HL-60 (cell line): ENCODE measurements around the gene AS3MT.
"Not testable (repeated sequence)": the region's sequence is repeated elsewhere in the genome, so short reads cannot be mapped to it uniquely, and the experiment has no call there.

Experiments used
- DNase-seq, 2 experiments: peaks; one replicate each; pipeline ENCODE4 v3.0.0-alpha.2; 2010 to 2020; ENCODE audit warnings: low read depth in 1 of 2, low spot score in 1 of 2
- H3K27ac ChIP-seq: fragments of 250-450 bp; sonication (Bioruptor Pico); replicated peaks from 2 replicates; pipeline ENCODE4 v1.5.1; 2020; ENCODE audit warnings: mild to moderate bottlenecking, moderate library complexity
- H3K27me3 ChIP-seq: fragments of 250-450 bp; sonication (Bioruptor Pico); 2 replicates; pipeline ENCODE4 v1.5.1; 2021; ENCODE audit warnings: mild to moderate bottlenecking, moderate library complexity; ENCODE audit not compliant: insufficient read depth, poor library complexity, severe bottlenecking
- H3K4me3 ChIP-seq: replicated peaks from 2 replicates; pipeline ENCODE4 v1.5.1; 2011; ENCODE audit warnings: mild to moderate bottlenecking, control low read depth, low read length; ENCODE audit not compliant: insufficient read depth
- GABPA ChIP-seq: IDR thresholded peaks from 2 replicates; pipeline ENCODE4 v1.6.1; 2012; ENCODE audit warnings: low read depth
- POLR2AphosphoS5 ChIP-seq: IDR thresholded peaks from 2 replicates; pipeline ENCODE4 v1.6.1; 2012; ENCODE audit warnings: low read depth
- SPI1 ChIP-seq: IDR thresholded peaks from 2 replicates; pipeline ENCODE4 v1.6.1; 2012; ENCODE audit warnings: low read depth, mild to moderate bottlenecking, borderline replicate concordance
- TF ChIP-seq, protein P1 (sequence below): IDR thresholded peaks from 2 replicates; pipeline ENCODE4 v1.6.1; 2012; ENCODE audit warnings: low read depth; ENCODE audit not compliant: insufficient replicate concordance
- TF ChIP-seq, protein P2 (sequence below): IDR thresholded peaks from one replicate; pipeline ENCODE4 v1.5.1; 2011; ENCODE audit warnings: low read length, control low read depth, inconsistent platforms; ENCODE audit not compliant: insufficient read depth

The AS3MT gene

GRCh38 chr10:102835007-102835482 lies 34.2 kb upstream of the AS3MT start:
- peak; percentile 62 to 72 for DNase-seq
- H3K27ac ChIP-seq: no peak overlapping the region
- H3K27me3 ChIP-seq: no peaks in the 10 kb centered on the region
- H3K4me3 ChIP-seq: no peak overlapping the region
- TF ChIP-seq SPI1 (no peak), POLR2AphosphoS5 (no peak), GABPA (no peak)
- TF ChIP-seq, protein P1, sequence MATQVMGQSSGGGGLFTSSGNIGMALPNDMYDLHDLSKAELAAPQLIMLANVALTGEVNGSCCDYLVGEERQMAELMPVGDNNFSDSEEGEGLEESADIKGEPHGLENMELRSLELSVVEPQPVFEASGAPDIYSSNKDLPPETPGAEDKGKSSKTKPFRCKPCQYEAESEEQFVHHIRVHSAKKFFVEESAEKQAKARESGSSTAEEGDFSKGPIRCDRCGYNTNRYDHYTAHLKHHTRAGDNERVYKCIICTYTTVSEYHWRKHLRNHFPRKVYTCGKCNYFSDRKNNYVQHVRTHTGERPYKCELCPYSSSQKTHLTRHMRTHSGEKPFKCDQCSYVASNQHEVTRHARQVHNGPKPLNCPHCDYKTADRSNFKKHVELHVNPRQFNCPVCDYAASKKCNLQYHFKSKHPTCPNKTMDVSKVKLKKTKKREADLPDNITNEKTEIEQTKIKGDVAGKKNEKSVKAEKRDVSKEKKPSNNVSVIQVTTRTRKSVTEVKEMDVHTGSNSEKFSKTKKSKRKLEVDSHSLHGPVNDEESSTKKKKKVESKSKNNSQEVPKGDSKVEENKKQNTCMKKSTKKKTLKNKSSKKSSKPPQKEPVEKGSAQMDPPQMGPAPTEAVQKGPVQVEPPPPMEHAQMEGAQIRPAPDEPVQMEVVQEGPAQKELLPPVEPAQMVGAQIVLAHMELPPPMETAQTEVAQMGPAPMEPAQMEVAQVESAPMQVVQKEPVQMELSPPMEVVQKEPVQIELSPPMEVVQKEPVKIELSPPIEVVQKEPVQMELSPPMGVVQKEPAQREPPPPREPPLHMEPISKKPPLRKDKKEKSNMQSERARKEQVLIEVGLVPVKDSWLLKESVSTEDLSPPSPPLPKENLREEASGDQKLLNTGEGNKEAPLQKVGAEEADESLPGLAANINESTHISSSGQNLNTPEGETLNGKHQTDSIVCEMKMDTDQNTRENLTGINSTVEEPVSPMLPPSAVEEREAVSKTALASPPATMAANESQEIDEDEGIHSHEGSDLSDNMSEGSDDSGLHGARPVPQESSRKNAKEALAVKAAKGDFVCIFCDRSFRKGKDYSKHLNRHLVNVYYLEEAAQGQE: no peak
- TF ChIP-seq, protein P2, sequence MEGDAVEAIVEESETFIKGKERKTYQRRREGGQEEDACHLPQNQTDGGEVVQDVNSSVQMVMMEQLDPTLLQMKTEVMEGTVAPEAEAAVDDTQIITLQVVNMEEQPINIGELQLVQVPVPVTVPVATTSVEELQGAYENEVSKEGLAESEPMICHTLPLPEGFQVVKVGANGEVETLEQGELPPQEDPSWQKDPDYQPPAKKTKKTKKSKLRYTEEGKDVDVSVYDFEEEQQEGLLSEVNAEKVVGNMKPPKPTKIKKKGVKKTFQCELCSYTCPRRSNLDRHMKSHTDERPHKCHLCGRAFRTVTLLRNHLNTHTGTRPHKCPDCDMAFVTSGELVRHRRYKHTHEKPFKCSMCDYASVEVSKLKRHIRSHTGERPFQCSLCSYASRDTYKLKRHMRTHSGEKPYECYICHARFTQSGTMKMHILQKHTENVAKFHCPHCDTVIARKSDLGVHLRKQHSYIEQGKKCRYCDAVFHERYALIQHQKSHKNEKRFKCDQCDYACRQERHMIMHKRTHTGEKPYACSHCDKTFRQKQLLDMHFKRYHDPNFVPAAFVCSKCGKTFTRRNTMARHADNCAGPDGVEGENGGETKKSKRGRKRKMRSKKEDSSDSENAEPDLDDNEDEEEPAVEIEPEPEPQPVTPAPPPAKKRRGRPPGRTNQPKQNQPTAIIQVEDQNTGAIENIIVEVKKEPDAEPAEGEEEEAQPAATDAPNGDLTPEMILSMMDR: peak; percentile 91

- DNase-seq: no peak
- TF ChIP-seq, protein P2: no peak
- no peak for TF ChIP-seq SPI1
- TF ChIP-seq POLR2AphosphoS5: no peak
- TF ChIP-seq, protein P1: no peak
- TF ChIP-seq GABPA: no peak
- no peak within 1 kb of the TSS for H3K27ac ChIP-seq
- H3K27me3 ChIP-seq: no peaks in the 10 kb centered on the region
- no peak within 1 kb of the TSS for H3K4me3 ChIP-seq
Measured at GRCh38 chr10:102837230-102837721, 32.0 kb upstream of the AS3MT start, which contains the start of gene CYP17A1. CYP17A1 (minus strand) TSS chr10:102837413; CDS start chr10:102837361, 52 bp downstream.

- not testable (repeated sequence) for H3K27ac ChIP-seq, H3K27me3 ChIP-seq, H3K4me3 ChIP-seq
- peak in 1 of 2 experiments; percentile 24 for DNase-seq
Measured at GRCh38 chr10:102838276-102838927, 30.9 kb upstream of the AS3MT start.

- Histone ChIP-seq H3K4me3 (no peak overlapping the region), H3K27me3 (no peaks in the 10 kb centered on the region), H3K27ac (no peak overlapping the region)
- TF ChIP-seq, protein P1: no peak
- TF ChIP-seq SPI1 (no peak), GABPA (no peak), POLR2AphosphoS5 (no peak)
- TF ChIP-seq, protein P2: no peak
- DNase-seq: no peak
Measured at GRCh38 chr10:102841827-102842345, 27.4 kb upstream of the AS3MT start.

- DNase-seq, H3K4me3 ChIP-seq: not testable (repeated sequence)
Measured at GRCh38 chr10:102843139-102843538, 26.1 kb upstream of the AS3MT start.

GRCh38 chr10:102844190-102844776 lies 25.0 kb upstream of the AS3MT start:
- not testable (repeated sequence) for H3K27me3 ChIP-seq, H3K4me3 ChIP-seq, H3K27ac ChIP-seq, DNase-seq

More at GRCh38 chr10:102843139-102843538, 26.1 kb upstream of the AS3MT start:
- H3K27ac ChIP-seq, H3K27me3 ChIP-seq: not testable (repeated sequence)
